ENCODE data around the gene OTOG.

The OTOG gene

GRCh38 chr11:17672469-17672868 is 125.4 kb downstream of the OTOG start:
- DNase-seq: no peak

GRCh38 chr11:17673951-17674350 is 126.9 kb downstream of the OTOG start:
- DNase-seq: no peak

- DNase-seq: no peak
Measured at GRCh38 chr11:17682848-17683247, 135.8 kb downstream of the OTOG start.

GRCh38 chr11:17683377-17684161 is 136.5 kb downstream of the OTOG start:
- no peak for DNase-seq

- no peak for DNase-seq
Measured at GRCh38 chr11:17684550-17684949, 137.5 kb downstream of the OTOG start.

GRCh38 chr11:17686231-17686980 is 139.3 kb downstream of the OTOG start:
- no peak for DNase-seq

- DNase-seq: no peak
Measured at GRCh38 chr11:17687946-17688670, 141.0 kb downstream of the OTOG start.

- no peak for DNase-seq
Measured at GRCh38 chr11:17691550-17691949, 144.5 kb downstream of the OTOG start.

- DNase-seq: no peak
Measured at GRCh38 chr11:17691976-17692375, 144.9 kb downstream of the OTOG start.

GRCh38 chr11:17692931-17693330 is 145.9 kb downstream of the OTOG start:
- DNase-seq: no peak

GRCh38 chr11:17693531-17693930 is 146.5 kb downstream of the OTOG start:
- DNase-seq: no peak

GRCh38 chr11:17694494-17695110 is 147.5 kb downstream of the OTOG start:
- DNase-seq: no peak

GRCh38 chr11:17695454-17696441 is 148.7 kb downstream of the OTOG start:
- DNase-seq: no peak

- no peak for DNase-seq
Measured at GRCh38 chr11:17696741-17697140, 149.7 kb downstream of the OTOG start.

All from CD4-positive, alpha-beta T cell treated with Interleukin-17A for 4 hours (primary cell).